Trophoblast cell (in vitro differentiated cells and primary cell): ENCODE data around the gene SERGEF.
"Not testable (repeated sequence)": the region's sequence is repeated elsewhere in the genome, so short reads cannot be mapped to it uniquely, and the experiment has no call there.

Experiments
- DNase-seq, 2 donors: peaks; one replicate each; pipeline ENCODE4 v3.0.0-alpha.2; 2016
- H2AFZ ChIP-seq: 2 replicates; pipeline ENCODE4 v1.6.1; 2013; ENCODE audit warnings: low read length, moderate library complexity, mild to moderate bottlenecking; ENCODE audit not compliant: insufficient read depth, poor library complexity
- H2AK5ac ChIP-seq: 2 replicates; pipeline ENCODE4 v1.6.1; 2013; ENCODE audit warnings: mild to moderate bottlenecking, low read length
- H2BK120ac ChIP-seq: 2 replicates; pipeline ENCODE4 v1.6.1; 2013; ENCODE audit warnings: low read length, mild to moderate bottlenecking, moderate library complexity; ENCODE audit not compliant: insufficient read depth, poor library complexity
- H2BK12ac ChIP-seq: 2 replicates; pipeline ENCODE4 v1.6.1; 2013; ENCODE audit warnings: mild to moderate bottlenecking, low read length, moderate library complexity
- H2BK5ac ChIP-seq: 2 replicates; pipeline ENCODE4 v1.6.1; 2013; ENCODE audit warnings: low read length, low read depth, moderate library complexity, mild to moderate bottlenecking; ENCODE audit not compliant: poor library complexity
- H3K14ac ChIP-seq: 2 replicates; pipeline ENCODE4 v1.6.1; 2013; ENCODE audit warnings: mild to moderate bottlenecking, low read length
- H3K18ac ChIP-seq: 2 replicates; pipeline ENCODE4 v1.6.1; 2013; ENCODE audit warnings: mild to moderate bottlenecking, low read length
- H3K23ac ChIP-seq: 2 replicates; pipeline ENCODE4 v1.6.1; 2013; ENCODE audit warnings: low read length
- H3K27ac ChIP-seq: 2 replicates; pipeline ENCODE4 v1.5.1; 2013; ENCODE audit warnings: low read depth, mild to moderate bottlenecking, inconsistent platforms, low read length, moderate library complexity
- H3K27me3 ChIP-seq: 2 replicates; pipeline ENCODE4 v1.6.1; 2013; ENCODE audit warnings: inconsistent platforms, mild to moderate bottlenecking, low read length, moderate library complexity; ENCODE audit not compliant: insufficient read depth
- H3K36me3 ChIP-seq, 2 experiments: 1 replicate in 1 of 2; 2 replicates in 1 of 2; pipeline ENCODE4 v1.6.1; 2013; ENCODE audit warnings: low read length in 2 of 2, mild to moderate bottlenecking in 2 of 2, moderate library complexity in 1 of 2; ENCODE audit not compliant: insufficient read depth in 2 of 2, control insufficient read depth in 1 of 2
- H3K4ac ChIP-seq: 2 replicates; pipeline ENCODE4 v1.6.1; 2013; ENCODE audit warnings: low read depth, mild to moderate bottlenecking, low read length, moderate library complexity
- H3K4me1 ChIP-seq, 2 experiments: 1 replicate in 1 of 2; 2 replicates in 1 of 2; pipeline ENCODE4 v1.6.1; 2013; ENCODE audit warnings: low read length in 2 of 2, mild to moderate bottlenecking in 2 of 2, moderate library complexity in 1 of 2; ENCODE audit not compliant: insufficient read depth in 2 of 2, control insufficient read depth in 1 of 2
- H3K4me2 ChIP-seq: 2 replicates; pipeline ENCODE4 v1.6.1; 2013; ENCODE audit warnings: inconsistent platforms, mild to moderate bottlenecking, low read length, moderate library complexity
- H3K4me3 ChIP-seq: 2 replicates; pipeline ENCODE4 v1.5.1; 2013; ENCODE audit warnings: mild to moderate bottlenecking, low read depth, low read length, inconsistent platforms
- H3K79me1 ChIP-seq: one replicate; pipeline ENCODE4 v1.6.1; 2013; ENCODE audit warnings: low read length
- H3K79me2 ChIP-seq: 2 replicates; pipeline ENCODE4 v1.6.1; 2013; ENCODE audit warnings: low read length, mild to moderate bottlenecking; ENCODE audit not compliant: control insufficient read depth, insufficient read depth, poor library complexity
- H3K9ac ChIP-seq: 2 replicates; pipeline ENCODE4 v1.6.1; 2013; ENCODE audit warnings: mild to moderate bottlenecking, low read length
- H3K9me3 ChIP-seq: 2 replicates; pipeline ENCODE4 v1.6.1; 2013; ENCODE audit warnings: low read depth, mild to moderate bottlenecking, control low read depth, inconsistent platforms, low read length; ENCODE audit not compliant: insufficient read depth
- H4K12ac ChIP-seq: 2 replicates; pipeline ENCODE4 v1.6.1; 2013; ENCODE audit warnings: low read depth, mild to moderate bottlenecking, low read length, moderate library complexity
- H4K8ac ChIP-seq: 2 replicates; pipeline ENCODE4 v1.6.1; 2013; ENCODE audit warnings: low read depth, mild to moderate bottlenecking, low read length, moderate library complexity
- H4K91ac ChIP-seq: one replicate; pipeline ENCODE4 v1.6.1; 2013; ENCODE audit warnings: low read depth, mild to moderate bottlenecking, low read length, moderate library complexity
- WGBS: extraction: QIAGEN DNeasy Blood & Tissue Kit; methylation state at CpG from one replicate; pipeline ENCODE4 v1.1.7; 2013; ENCODE audit warnings: missing lambda C conversion rate; ENCODE audit not compliant: insufficient read length, insufficient coverage; ENCODE audit errors: extremely low coverage; 5-methylcytosine and 5-hydroxymethylcytosine counted together

Gene SERGEF

GRCh38 chr11:17897495-17897894, 115.4 kb downstream of the SERGEF start:
- Histone ChIP-seq H3K27me3 (no peaks in the 10 kb centered on the region), H3K9me3 (no peaks in the 10 kb centered on the region), H3K4ac (no peak overlapping the region), H3K36me3 (no peaks in the 10 kb centered on the region), H3K27ac (no peak overlapping the region), H3K9ac (no peak overlapping the region), H3K14ac (no peak overlapping the region), H2BK120ac (no peak overlapping the region), H3K4me2 (no peak overlapping the region), H3K18ac (no peak overlapping the region), H3K79me2 (no peaks in the 10 kb centered on the region), H3K4me3 (no peak overlapping the region), H2AFZ (no peak overlapping the region), H2BK12ac (no peak overlapping the region), H3K4me1 (no peaks in the 10 kb centered on the region), H3K23ac (no peak overlapping the region), H2BK5ac (no peak overlapping the region), H4K8ac (no peak overlapping the region), H2AK5ac (no peak overlapping the region), H3K79me1 (no peaks in the 10 kb centered on the region), H4K91ac (no peak overlapping the region), H4K12ac (no peak overlapping the region)
- WGBS: no CpG with 5 or more reads among the region's 1 CpG
- DNase-seq: no peak

- H4K12ac ChIP-seq, H2AFZ ChIP-seq, H3K79me2 ChIP-seq, H3K36me3 ChIP-seq, H3K23ac ChIP-seq, H2AK5ac ChIP-seq, DNase-seq, H4K91ac ChIP-seq, H4K8ac ChIP-seq, H2BK12ac ChIP-seq, H3K4me1 ChIP-seq, H3K27ac ChIP-seq, H3K14ac ChIP-seq, H3K27me3 ChIP-seq, H3K4me3 ChIP-seq, H3K18ac ChIP-seq, H3K9me3 ChIP-seq, H3K4me2 ChIP-seq, H2BK5ac ChIP-seq, H3K79me1 ChIP-seq, H2BK120ac ChIP-seq, H3K9ac ChIP-seq, H3K4ac ChIP-seq: not testable (repeated sequence)
- 100% methylated on average over 5 of the region's 6 CpGs for WGBS
Observed at GRCh38 chr11:17896496-17897151, 116.2 kb downstream of the SERGEF start.

- Histone ChIP-seq H3K23ac (no peak overlapping the region), H3K27ac (no peak overlapping the region), H3K27me3 (no peaks in the 10 kb centered on the region), H3K79me1 (no peaks in the 10 kb centered on the region), H3K36me3 (no peaks in the 10 kb centered on the region), H2BK5ac (no peak overlapping the region), H3K4me3 (no peak overlapping the region), H2BK120ac (no peak overlapping the region), H3K4ac (no peak overlapping the region), H3K4me2 (no peak overlapping the region), H2AK5ac (no peak overlapping the region), H3K14ac (no peak overlapping the region), H4K12ac (no peak overlapping the region), H3K9me3 (no peaks in the 10 kb centered on the region), H2BK12ac (no peak overlapping the region), H3K18ac (no peak overlapping the region), H3K4me1 (no peaks in the 10 kb centered on the region), H2AFZ (no peak overlapping the region), H3K9ac (no peak overlapping the region), H4K8ac (no peak overlapping the region), H4K91ac (no peak overlapping the region), H3K79me2 (no peaks in the 10 kb centered on the region)
- no peak for DNase-seq
- no CpG with 5 or more reads among the region's 5 CpGs for WGBS
Observed at GRCh38 chr11:17894929-17895658, 117.8 kb downstream of the SERGEF start.

GRCh38 chr11:17892409-17892808, 120.4 kb downstream of the SERGEF start:
- no peak overlapping the region for H3K4ac ChIP-seq
- H3K9me3 ChIP-seq: no peaks in the 10 kb centered on the region
- no peak overlapping the region for H3K14ac ChIP-seq
- H2AFZ ChIP-seq: no peak overlapping the region
- H3K79me2 ChIP-seq: no peaks in the 10 kb centered on the region
- H3K23ac ChIP-seq: no peak overlapping the region
- H3K4me3 ChIP-seq: no peak overlapping the region
- no peak overlapping the region for H3K9ac ChIP-seq
- DNase-seq: peak; percentile 10 to 70
- WGBS: no CpG with 5 or more reads among the region's 5 CpGs
- no peaks in the 10 kb centered on the region for H3K36me3 ChIP-seq
- no peak overlapping the region for H2BK12ac ChIP-seq
- no peak overlapping the region for H2BK120ac ChIP-seq
- H2AK5ac ChIP-seq: no peak overlapping the region
- no peaks in the 10 kb centered on the region for H3K27me3 ChIP-seq
- H3K18ac ChIP-seq: no peak overlapping the region
- no peaks in the 10 kb centered on the region for H3K79me1 ChIP-seq
- no peak overlapping the region for H3K27ac ChIP-seq
- no peak overlapping the region for H4K8ac ChIP-seq
- no peak overlapping the region for H4K12ac ChIP-seq
- no peak overlapping the region for H2BK5ac ChIP-seq
- no peak overlapping the region for H4K91ac ChIP-seq
- no peak overlapping the region for H3K4me2 ChIP-seq
- H3K4me1 ChIP-seq: no peaks in the 10 kb centered on the region
